ENCODE results near the gene ONECUT3.

GRCh38 chr19:1739960-1740629, 13.2 kb upstream of the ONECUT3 start:
- no peak for TF ChIP-seq CTCF (conservative IDR thresholded peaks at IDR 0.05; ENCODE audit: low read depth, low read length)
- TF ChIP-seq POLR2A (IDR thresholded peaks at IDR 0.05; ENCODE audit: low read depth, low read length), result no peak
- TF ChIP-seq USF2 (IDR thresholded peaks at IDR 0.05; ENCODE audit: low read depth, low read length), result no peak
- no peak for TF ChIP-seq BHLHE40 (IDR thresholded peaks at IDR 0.05; ENCODE audit: low read depth, low read length)
- TF ChIP-seq MAFK (IDR thresholded peaks at IDR 0.05; ENCODE audit: low read depth, low read length), result no peak
